ENCODE results near the gene ODAD4. TPM values are rescaled to one million over a fixed set of nuclear protein-coding genes. Genes with fewer than 3 reads are reported as not detected.
A peak's percentile ranks its signal among the peaks of the same experiment; 100 is the strongest.

The ODAD4 gene
- total RNA-seq, 4 donors from 2014 or later = 3.7 to 5.4 (median 5.2) TPM

- H3K27me3 ChIP-seq = no peaks in the 10 kb centered on the region
- no peaks in the 10 kb centered on the region for H3K9me3 ChIP-seq
- H3K4me3 ChIP-seq = peak overlapping the region in 1 of 4 donors; percentile 7
- TF ChIP-seq CTCF (IDR thresholded peaks at IDR 0.05) (no peak), POLR2A (IDR thresholded peaks at IDR 0.05) (no peak), EP300 (IDR thresholded peaks at IDR 0.05) (no peak)
- H3K36me3 ChIP-seq = peaks cover 3 to 100% (median 39%) of the 10 kb centered on the region in 3 donors
- 61 to 70% methylated on average over 9 of the region's 9 CpGs for WGBS, 2 donors
- peaks cover 0 to 75% (median 37%) of the 10 kb centered on the region in 4 donors for H3K4me1 ChIP-seq
- DNase-seq (ENCODE audit: low spot score in 2 of 2) = no peak
- peak overlapping the region; percentile 32 to 97 (median 86) for H3K27ac ChIP-seq
Measured at GRCh38 chr17:41975099-41976083, 45.0 kb downstream of the ODAD4 start.

- H3K4me1 ChIP-seq = peaks cover 0 to 68% (median 35%) of the 10 kb centered on the region in 4 donors
- DNase-seq (ENCODE audit: low spot score in 2 of 2) = no peak
- 34 to 35% methylated on average over 11 of the region's 11 CpGs for WGBS, 2 donors
- H3K4me3 ChIP-seq = peak overlapping the region in 2 of 4 donors; percentile 1 to 7
- H3K27ac ChIP-seq = peak overlapping the region; percentile 11 to 97 (median 86)
- H3K9me3 ChIP-seq = no peaks in the 10 kb centered on the region
- no peaks in the 10 kb centered on the region for H3K27me3 ChIP-seq
- no peak for TF ChIP-seq CTCF (IDR thresholded peaks at IDR 0.05)
- TF ChIP-seq EP300 (IDR thresholded peaks at IDR 0.05) = peak in 1 of 2 donors; percentile 50
- peak in 1 of 2 donors; percentile 44 for TF ChIP-seq POLR2A (IDR thresholded peaks at IDR 0.05)
- H3K36me3 ChIP-seq = peaks cover 8 to 100% (median 47%) of the 10 kb centered on the region in 3 donors
Measured at GRCh38 chr17:41976142-41976768, 45.8 kb downstream of the ODAD4 start.

- H3K27me3 ChIP-seq = no peaks in the 10 kb centered on the region
- no peak overlapping the region for H3K4me3 ChIP-seq
- no peak for TF ChIP-seq POLR2A (IDR thresholded peaks at IDR 0.05)
- no peak for TF ChIP-seq EP300 (IDR thresholded peaks at IDR 0.05)
- no peak for TF ChIP-seq CTCF (IDR thresholded peaks at IDR 0.05)
- no peak for DNase-seq (ENCODE audit: low spot score in 2 of 2)
- H3K9me3 ChIP-seq = no peaks in the 10 kb centered on the region
- WGBS, 2 donors = 82 to 86% methylated on average over 4 of the region's 4 CpGs
- H3K27ac ChIP-seq = peak overlapping the region in 2 of 4 donors; percentile 94 to 97
- peaks cover 0 to 52% (median 19%) of the 10 kb centered on the region in 4 donors for H3K4me1 ChIP-seq
- H3K36me3 ChIP-seq = peaks cover 10 to 100% (median 55%) of the 10 kb centered on the region in 3 donors
Measured at GRCh38 chr17:41977991-41978390, 47.6 kb downstream of the ODAD4 start.

GRCh38 chr17:41982026-41982760, 51.8 kb downstream of the ODAD4 start:
- Histone ChIP-seq H3K4me1 (peaks cover 0 to 10% (median 0%) of the 10 kb centered on the region in 4 donors), H3K27ac (no peak overlapping the region), H3K27me3 (no peaks in the 10 kb centered on the region), H3K4me3 (no peak overlapping the region), H3K36me3 (peaks cover 10 to 100% (median 51%) of the 10 kb centered on the region in 3 donors), H3K9me3 (no peaks in the 10 kb centered on the region)
- TF ChIP-seq EP300 (IDR thresholded peaks at IDR 0.05) (no peak), POLR2A (IDR thresholded peaks at IDR 0.05) (no peak), CTCF (IDR thresholded peaks at IDR 0.05) (no peak)
- 85 to 88% methylated on average over 14 of the region's 14 CpGs for whole genome bisulfite sequencing, 2 donors
- no peak for DNase-seq (ENCODE audit: low spot score in 2 of 2)

All from tibial nerve (tissue), 4 donors.